Gastroesophageal sphincter (tissue), 3 donors: ENCODE data around the gene RPL39.

Source experiments
- EP300 ChIP-seq: sonication (generic); formaldehyde crosslinking; IDR thresholded peaks from one replicate; pipeline ENCODE4 v1.6.1; 2017; ENCODE audit warnings: antibody characterized with exemption, mild to moderate bottlenecking
- POLR2A ChIP-seq, 2 donors: fragments of 450-650 bp; IDR thresholded peaks; one replicate each; pipeline ENCODE4 v1.6.1; 2017; ENCODE audit warnings: antibody characterized with exemption in 2 of 2, mild to moderate bottlenecking in 2 of 2, moderate library complexity in 1 of 2
- TF ChIP-seq, protein P1 (sequence below), 4 experiments: fragments of 200-600 bp in 2 of 4; fragments of 450-650 bp in 2 of 4; sonication (generic) in 1 of 4; IDR thresholded peaks; one replicate each; pipeline ENCODE4 v1.5.1; 2017 to 2019; ENCODE audit warnings: antibody characterized with exemption in 4 of 4, mild to moderate bottlenecking in 2 of 4, moderate library complexity in 2 of 4

DNA sequence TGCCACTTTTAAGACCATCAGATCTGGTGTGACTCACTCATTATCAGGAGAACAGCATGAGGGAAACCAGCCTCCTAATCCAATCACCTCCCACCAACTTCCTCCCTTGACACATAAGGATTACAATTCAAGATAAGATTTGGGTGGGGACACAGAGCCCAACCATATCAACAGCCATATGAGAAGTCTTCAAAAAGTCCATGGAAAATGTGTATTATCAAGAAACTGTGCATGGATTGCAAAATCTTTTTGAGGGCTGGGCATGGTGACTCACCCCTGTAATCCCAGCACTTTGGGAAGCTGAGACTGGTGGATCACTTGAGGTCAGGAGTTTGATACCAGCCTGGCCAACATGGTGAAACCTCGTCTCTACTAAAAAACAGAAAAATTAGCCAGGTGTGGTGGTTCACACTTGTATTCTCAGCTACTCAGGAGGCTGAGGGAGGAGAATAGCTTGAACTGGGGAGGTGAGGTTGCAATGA lies 17.8 kb upstream of the RPL39 start:
- no peak for TF ChIP-seq POLR2A (IDR thresholded peaks at IDR 0.05)
- TF ChIP-seq, protein P1, sequence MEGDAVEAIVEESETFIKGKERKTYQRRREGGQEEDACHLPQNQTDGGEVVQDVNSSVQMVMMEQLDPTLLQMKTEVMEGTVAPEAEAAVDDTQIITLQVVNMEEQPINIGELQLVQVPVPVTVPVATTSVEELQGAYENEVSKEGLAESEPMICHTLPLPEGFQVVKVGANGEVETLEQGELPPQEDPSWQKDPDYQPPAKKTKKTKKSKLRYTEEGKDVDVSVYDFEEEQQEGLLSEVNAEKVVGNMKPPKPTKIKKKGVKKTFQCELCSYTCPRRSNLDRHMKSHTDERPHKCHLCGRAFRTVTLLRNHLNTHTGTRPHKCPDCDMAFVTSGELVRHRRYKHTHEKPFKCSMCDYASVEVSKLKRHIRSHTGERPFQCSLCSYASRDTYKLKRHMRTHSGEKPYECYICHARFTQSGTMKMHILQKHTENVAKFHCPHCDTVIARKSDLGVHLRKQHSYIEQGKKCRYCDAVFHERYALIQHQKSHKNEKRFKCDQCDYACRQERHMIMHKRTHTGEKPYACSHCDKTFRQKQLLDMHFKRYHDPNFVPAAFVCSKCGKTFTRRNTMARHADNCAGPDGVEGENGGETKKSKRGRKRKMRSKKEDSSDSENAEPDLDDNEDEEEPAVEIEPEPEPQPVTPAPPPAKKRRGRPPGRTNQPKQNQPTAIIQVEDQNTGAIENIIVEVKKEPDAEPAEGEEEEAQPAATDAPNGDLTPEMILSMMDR (IDR thresholded peaks at IDR 0.05) = no peak
- no peak for TF ChIP-seq EP300
